ENCODE data around the gene CYB5R3.
"Not testable (repeated sequence)": the region's sequence is repeated elsewhere in the genome, so short reads cannot be mapped to it uniquely, and the experiment has no call there.

The CYB5R3 gene

DNA sequence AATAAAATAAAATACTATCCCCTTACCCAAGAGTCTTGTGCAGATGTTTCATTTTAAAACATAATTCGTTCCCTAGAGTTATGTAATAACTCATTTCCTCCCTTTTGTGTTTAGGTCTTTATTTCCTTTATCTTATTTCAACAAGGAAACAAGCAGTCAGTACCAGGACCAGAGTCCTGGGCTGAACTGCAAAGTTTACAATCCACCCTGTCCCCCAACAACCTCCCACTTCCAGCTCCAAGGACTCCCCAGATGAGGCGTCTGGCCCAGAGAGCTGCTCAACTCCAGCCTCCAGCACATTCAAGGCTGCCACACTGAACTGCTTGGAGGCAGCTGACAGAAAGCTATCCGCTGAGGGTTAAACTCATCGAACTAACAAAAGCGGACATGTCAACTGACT, 39.0 kb downstream of the CYB5R3 start:
- H3K4me1 ChIP-seq (ENCODE audit: control insufficient read depth in 1 of 2, insufficient read depth in 1 of 2, low read depth in 1 of 2, low read length in 1 of 2), result peaks cover 35 to 41% of the 10 kb centered on the region in 2 experiments
- peaks cover 44% of the 10 kb centered on the region for H3K36me3 ChIP-seq
- TF ChIP-seq, protein P1, sequence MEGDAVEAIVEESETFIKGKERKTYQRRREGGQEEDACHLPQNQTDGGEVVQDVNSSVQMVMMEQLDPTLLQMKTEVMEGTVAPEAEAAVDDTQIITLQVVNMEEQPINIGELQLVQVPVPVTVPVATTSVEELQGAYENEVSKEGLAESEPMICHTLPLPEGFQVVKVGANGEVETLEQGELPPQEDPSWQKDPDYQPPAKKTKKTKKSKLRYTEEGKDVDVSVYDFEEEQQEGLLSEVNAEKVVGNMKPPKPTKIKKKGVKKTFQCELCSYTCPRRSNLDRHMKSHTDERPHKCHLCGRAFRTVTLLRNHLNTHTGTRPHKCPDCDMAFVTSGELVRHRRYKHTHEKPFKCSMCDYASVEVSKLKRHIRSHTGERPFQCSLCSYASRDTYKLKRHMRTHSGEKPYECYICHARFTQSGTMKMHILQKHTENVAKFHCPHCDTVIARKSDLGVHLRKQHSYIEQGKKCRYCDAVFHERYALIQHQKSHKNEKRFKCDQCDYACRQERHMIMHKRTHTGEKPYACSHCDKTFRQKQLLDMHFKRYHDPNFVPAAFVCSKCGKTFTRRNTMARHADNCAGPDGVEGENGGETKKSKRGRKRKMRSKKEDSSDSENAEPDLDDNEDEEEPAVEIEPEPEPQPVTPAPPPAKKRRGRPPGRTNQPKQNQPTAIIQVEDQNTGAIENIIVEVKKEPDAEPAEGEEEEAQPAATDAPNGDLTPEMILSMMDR (IDR thresholded peaks at IDR 0.05), result no peak
- no peak overlapping the region for H3K4me3 ChIP-seq (ENCODE audit: low read depth in 1 of 2, low read length in 1 of 2)
- no peaks in the 10 kb centered on the region for H3K27me3 ChIP-seq
- peak overlapping the region; percentile 50 for H3K27ac ChIP-seq
- H3K9me3 ChIP-seq, result no peaks in the 10 kb centered on the region

DNA sequence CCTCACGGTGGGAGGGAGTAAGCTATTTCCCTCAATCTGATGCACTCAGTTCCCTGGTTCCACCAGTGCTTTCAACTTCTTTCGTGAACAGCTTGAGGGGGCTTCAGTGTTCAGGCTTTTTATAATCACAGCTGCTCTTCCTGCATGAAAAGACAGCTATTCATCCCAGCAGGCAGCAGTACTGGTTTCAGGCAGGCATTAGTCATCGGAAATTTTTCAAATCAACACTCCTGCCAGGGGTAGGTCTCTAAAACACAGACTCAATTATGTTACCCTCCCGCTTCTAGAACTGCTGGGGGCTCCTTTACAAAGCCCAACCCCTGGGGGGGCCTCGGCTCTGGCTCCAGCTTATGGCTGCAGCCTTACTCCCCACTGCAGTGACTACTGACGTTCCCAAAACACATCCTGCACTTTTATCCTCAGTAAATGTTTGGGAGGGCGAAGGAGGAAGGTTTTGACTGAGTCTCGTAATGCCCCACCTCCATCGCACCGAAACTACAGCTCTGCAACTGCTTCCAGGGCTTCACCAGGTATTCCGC, 40.3 kb downstream of the CYB5R3 start:
- Histone ChIP-seq H3K4me1 (ENCODE audit: control insufficient read depth in 1 of 2, insufficient read depth in 1 of 2, low read depth in 1 of 2, low read length in 1 of 2) (peaks cover 31 to 35% of the 10 kb centered on the region in 2 experiments), H3K27me3 (no peaks in the 10 kb centered on the region), H3K9me3 (no peaks in the 10 kb centered on the region), H3K27ac (no peak overlapping the region), H3K4me3 (ENCODE audit: low read depth in 1 of 2, low read length in 1 of 2) (no peak overlapping the region), H3K36me3 (peaks cover 51% of the 10 kb centered on the region)
- TF ChIP-seq, protein P1 (IDR thresholded peaks at IDR 0.05), result no peak

DNA sequence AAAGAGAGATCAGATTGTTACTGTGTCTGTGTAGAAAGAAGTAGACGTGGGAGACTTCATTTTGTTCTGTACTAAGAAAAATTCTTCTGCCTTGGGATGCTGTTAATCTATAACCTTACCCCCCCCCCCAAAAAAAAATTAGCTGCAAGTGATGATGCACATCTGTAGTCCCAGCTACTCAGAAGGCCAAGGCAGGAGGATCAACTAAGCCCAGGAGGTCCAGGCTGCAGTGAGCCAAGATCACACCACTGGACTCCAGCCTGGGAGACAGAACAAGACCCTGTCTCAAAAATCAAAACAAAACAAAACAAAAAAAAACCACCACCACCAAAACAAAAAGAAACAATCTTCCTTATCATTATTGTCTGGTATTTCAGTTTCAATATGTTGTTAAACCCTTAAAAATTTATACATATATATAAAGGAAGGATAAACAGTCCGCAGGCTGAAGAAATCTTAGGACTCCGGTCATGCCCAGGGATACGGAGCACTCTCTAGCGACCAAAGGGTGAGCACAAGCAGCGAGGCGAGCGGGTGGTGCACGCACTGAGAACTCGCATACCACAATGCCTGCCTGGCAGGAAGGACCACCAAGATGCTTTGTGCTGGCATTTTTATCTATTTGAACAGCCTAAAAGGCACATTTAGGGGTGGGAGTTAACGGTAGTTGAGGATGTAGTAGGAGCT, 40.9 kb downstream of the CYB5R3 start:
- H3K4me1 ChIP-seq (ENCODE audit: control insufficient read depth in 1 of 2, insufficient read depth in 1 of 2, low read depth in 1 of 2, low read length in 1 of 2), result peaks cover 24 to 29% of the 10 kb centered on the region in 2 experiments
- H3K9me3 ChIP-seq, result no peaks in the 10 kb centered on the region
- H3K27ac ChIP-seq, result no peak overlapping the region
- TF ChIP-seq, protein P1 (IDR thresholded peaks at IDR 0.05), result no peak
- H3K4me3 ChIP-seq (ENCODE audit: low read depth in 1 of 2, low read length in 1 of 2), result no peak overlapping the region
- H3K36me3 ChIP-seq, result peaks cover 53% of the 10 kb centered on the region
- no peaks in the 10 kb centered on the region for H3K27me3 ChIP-seq

DNA sequence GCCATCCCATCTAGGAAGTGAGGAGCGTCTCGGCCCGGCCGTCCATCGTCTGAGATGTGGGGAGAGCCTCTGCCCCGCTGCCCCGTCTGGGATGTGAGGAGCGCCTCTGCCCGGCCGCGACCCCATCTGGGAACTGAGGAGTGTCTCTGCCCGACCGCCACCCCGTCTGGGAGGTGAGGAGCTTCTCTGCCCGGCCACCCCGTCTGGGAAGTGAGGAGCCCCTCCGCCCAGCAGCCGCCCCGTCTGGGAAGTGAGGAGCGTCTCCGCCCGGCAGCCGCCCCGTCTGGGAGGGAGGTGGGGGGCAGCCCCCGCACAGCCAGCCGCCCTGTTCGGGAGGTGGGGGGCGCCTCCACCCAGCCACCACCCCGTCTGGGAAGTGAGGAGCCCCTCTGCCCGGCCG, 41.6 kb downstream of the CYB5R3 start:
- not testable (repeated sequence) for H3K9me3 ChIP-seq; H3K4me3 ChIP-seq (ENCODE audit: low read depth in 1 of 2, low read length in 1 of 2); H3K27me3 ChIP-seq; H3K27ac ChIP-seq
- Histone ChIP-seq H3K4me1 (ENCODE audit: control insufficient read depth in 1 of 2, insufficient read depth in 1 of 2, low read depth in 1 of 2, low read length in 1 of 2) (peaks cover 18 to 23% of the 10 kb centered on the region in 2 experiments), H3K36me3 (peaks cover 59% of the 10 kb centered on the region)

DNA sequence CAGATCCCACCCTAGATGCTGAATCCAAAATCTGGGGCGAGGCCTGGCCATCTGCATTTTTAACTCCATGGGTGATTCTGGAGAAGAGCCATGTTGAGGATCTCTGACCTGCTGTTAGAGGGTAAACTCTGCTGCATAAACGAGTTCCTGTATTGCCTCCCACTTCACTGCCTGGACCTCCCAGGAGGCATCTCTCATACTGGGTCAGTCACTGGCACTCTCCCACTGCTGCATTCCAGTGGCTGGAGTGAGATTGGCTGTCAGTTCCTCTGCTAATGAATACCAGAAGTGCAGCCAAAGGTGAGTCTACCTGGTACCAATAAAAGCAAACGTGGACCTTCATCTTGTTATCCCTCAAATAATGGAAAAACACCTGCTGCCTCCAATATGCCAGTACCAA, 44.8 kb downstream of the CYB5R3 start:
- Histone ChIP-seq H3K4me1 (ENCODE audit: control insufficient read depth in 1 of 2, insufficient read depth in 1 of 2, low read depth in 1 of 2, low read length in 1 of 2) (no peaks in the 10 kb centered on the region), H3K9me3 (no peaks in the 10 kb centered on the region), H3K27me3 (no peaks in the 10 kb centered on the region), H3K36me3 (peaks cover 77% of the 10 kb centered on the region), H3K27ac (no peak overlapping the region), H3K4me3 (ENCODE audit: low read depth in 1 of 2, low read length in 1 of 2) (no peak overlapping the region)
- TF ChIP-seq, protein P1 (IDR thresholded peaks at IDR 0.05), result no peak

DNA sequence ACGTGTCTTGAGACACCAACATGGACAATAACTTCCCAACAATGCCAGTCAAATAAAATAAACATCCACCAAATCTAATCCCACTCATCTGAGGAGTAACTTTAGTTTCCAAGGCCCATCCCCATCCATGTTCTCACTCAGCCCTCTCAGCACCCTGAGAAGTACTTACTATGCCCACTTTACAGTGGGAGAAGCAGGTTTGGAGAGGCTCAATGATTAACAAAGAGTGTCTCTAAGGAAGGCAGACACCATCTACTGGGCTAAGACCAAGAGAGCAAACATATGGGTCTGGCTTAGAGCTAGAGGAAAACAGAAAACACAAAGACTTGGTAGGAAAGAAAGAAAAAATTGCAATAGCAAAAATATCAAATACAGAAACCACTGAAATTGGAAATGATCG, 45.8 kb downstream of the CYB5R3 start:
- TF ChIP-seq, protein P1 (IDR thresholded peaks at IDR 0.05), result no peak
- H3K27me3 ChIP-seq, result no peaks in the 10 kb centered on the region
- no peaks in the 10 kb centered on the region for H3K4me1 ChIP-seq (ENCODE audit: control insufficient read depth in 1 of 2, insufficient read depth in 1 of 2, low read depth in 1 of 2, low read length in 1 of 2)
- H3K4me3 ChIP-seq (ENCODE audit: low read depth in 1 of 2, low read length in 1 of 2), result no peak overlapping the region
- peaks cover 78% of the 10 kb centered on the region for H3K36me3 ChIP-seq
- H3K9me3 ChIP-seq, result no peaks in the 10 kb centered on the region
- H3K27ac ChIP-seq, result no peak overlapping the region

Measured in neutrophil (primary cell).